Mammary epithelial cell (primary cell): ENCODE data around the gene ZNF331.

Source experiments
- EZH2 ChIP-seq: IDR thresholded peaks from 2 replicates; pipeline ENCODE4 v1.6.1; 2012; ENCODE audit warnings: low read length, inconsistent platforms, borderline replicate concordance
- TF ChIP-seq, protein P1 (sequence below), 2 donors: IDR thresholded peaks in 1 of 2; conservative IDR thresholded peaks in 1 of 2; 2 replicates each; pipeline ENCODE4 v1.5.1; 2011 to 2012; ENCODE audit warnings: inconsistent platforms in 2 of 2, low read length in 2 of 2, mild to moderate bottlenecking in 2 of 2, control low read depth in 1 of 2, low read depth in 1 of 2; ENCODE audit not compliant: insufficient read depth in 1 of 2; ENCODE audit errors: extremely low read depth in 1 of 2

DNA sequence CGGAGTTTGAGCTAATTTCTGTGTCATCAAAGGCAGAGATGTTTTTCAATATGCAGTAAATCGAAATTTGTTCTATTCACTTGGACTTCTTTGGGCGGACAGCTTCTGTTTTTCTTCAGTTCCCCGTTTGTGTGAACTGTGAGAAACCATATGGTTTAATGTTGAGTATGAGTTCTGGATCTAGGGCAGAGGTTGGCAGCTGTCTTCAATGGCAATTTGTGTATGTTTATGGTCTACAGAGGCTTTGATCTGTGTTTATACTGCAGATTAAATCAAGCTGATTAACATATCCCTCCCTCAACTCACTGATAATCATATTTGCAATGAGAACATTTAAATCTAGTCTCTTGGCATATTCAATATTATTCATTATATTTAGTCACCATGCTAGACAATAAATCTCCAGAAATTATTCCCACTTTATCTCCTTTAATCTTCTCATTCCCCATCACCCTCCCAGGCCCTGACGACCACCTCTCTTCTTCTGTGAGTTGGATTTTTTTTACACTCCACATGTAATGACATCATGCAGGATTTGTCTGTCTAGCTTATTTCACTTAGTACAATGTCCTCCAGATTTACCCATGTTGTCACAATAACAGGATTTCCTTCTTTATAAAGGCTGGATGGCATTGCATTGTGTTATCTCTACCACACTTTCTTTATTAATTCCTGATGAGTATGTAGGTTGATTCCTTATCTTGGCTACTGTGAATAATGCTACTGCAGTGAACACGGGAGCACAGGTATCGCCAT is 9.0 kb downstream of the ZNF331 start:
- TF ChIP-seq, protein P1, sequence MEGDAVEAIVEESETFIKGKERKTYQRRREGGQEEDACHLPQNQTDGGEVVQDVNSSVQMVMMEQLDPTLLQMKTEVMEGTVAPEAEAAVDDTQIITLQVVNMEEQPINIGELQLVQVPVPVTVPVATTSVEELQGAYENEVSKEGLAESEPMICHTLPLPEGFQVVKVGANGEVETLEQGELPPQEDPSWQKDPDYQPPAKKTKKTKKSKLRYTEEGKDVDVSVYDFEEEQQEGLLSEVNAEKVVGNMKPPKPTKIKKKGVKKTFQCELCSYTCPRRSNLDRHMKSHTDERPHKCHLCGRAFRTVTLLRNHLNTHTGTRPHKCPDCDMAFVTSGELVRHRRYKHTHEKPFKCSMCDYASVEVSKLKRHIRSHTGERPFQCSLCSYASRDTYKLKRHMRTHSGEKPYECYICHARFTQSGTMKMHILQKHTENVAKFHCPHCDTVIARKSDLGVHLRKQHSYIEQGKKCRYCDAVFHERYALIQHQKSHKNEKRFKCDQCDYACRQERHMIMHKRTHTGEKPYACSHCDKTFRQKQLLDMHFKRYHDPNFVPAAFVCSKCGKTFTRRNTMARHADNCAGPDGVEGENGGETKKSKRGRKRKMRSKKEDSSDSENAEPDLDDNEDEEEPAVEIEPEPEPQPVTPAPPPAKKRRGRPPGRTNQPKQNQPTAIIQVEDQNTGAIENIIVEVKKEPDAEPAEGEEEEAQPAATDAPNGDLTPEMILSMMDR (conservative IDR thresholded peaks at IDR 0.05 in 1 of 2, IDR thresholded peaks at IDR 0.05 in 1 of 2; ENCODE audit: extremely low read depth in 1 of 2, insufficient read depth in 1 of 2, low read depth in 1 of 2, low read length in 2 of 2) = no peak
- TF ChIP-seq EZH2 = no peak
